Measurements from ENCODE around the gene RNF41. TPM values are rescaled to one million over a fixed set of nuclear protein-coding genes. Genes with fewer than 3 reads are reported as not detected.

The RNF41 gene
- total and polyA plus RNA-seq, 2 of the 13 experiments (the other 11 are each of a cell fraction or from before 2014, with no cell fraction given) = 27.1 to 39.4 TPM

DNA sequence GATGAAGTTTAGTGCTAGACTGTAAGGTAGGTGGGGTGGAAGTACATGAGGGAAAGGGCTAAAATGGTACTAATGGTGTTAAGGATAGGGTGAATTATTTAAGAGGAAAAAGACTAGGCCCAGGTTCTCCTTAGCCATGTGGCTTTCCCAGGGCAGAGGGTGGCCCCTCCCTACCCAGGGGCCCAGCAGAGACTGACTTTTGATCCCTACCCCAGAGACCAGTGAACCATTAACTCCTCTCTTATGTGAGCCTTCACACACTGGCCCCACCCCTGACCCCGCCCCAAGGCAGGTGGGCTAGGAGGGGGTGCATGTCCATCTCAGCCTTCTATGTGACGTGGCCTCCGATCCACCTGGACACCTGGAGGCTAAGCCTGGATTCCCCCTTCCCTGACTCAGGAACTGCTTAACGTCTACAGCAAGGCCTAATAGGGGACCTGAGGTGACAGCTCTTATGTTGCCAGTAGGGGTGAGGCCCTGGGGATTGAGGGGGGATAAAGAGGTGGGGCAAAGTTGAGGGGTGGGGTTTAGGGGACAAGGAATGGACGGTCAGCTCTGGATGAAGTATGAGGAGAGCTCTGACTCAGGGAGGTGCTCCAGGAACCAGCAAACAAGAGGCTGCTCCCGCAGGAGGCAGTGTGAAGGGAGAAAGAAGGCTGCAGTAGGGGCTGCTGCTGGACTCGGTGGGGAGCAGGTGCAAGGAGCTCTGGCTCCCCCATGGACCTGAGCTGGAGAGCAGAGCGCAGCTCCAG is 8.9 kb upstream of the RNF41 start (continued):
- TF ChIP-seq RXRB (CRISPR knock-in tag; IDR thresholded peaks at IDR 0.05; ENCODE audit: borderline replicate concordance) (peak; percentile 41; the same call in 1 of the 2 replicates), ARNT2 (CRISPR knock-in tag; IDR thresholded peaks at IDR 0.05; ENCODE audit: low read depth) (no peak), ATRX (CRISPR knock-in tag; IDR thresholded peaks at IDR 0.05; ENCODE audit: borderline replicate concordance) (no peak), ZNF83 (CRISPR knock-in tag; IDR thresholded peaks at IDR 0.05; ENCODE audit: borderline replicate concordance) (peak; percentile 46; the same call in 1 of the 2 replicates), PHF20 (CRISPR knock-in tag; IDR thresholded peaks at IDR 0.05) (peak; percentile 58; the same call in 1 of the 2 replicates), ZSCAN29 (CRISPR knock-in tag; conservative IDR thresholded peaks at IDR 0.05) (peak; percentile 60; the same call in 1 of the 2 replicates), ZNF513 (CRISPR knock-in tag; conservative IDR thresholded peaks at IDR 0.05) (no peak), BCL6 (CRISPR knock-in tag; IDR thresholded peaks at IDR 0.05) (peak; percentile 39), ZNF205 (CRISPR knock-in tag; IDR thresholded peaks at IDR 0.05) (no peak), DRAP1 (CRISPR knock-in tag; IDR thresholded peaks at IDR 0.05) (peak; percentile 95), ZSCAN25 (CRISPR knock-in tag; IDR thresholded peaks at IDR 0.05) (peak; percentile 98), PHF8 (CRISPR knock-in tag; IDR thresholded peaks at IDR 0.05) (peak; percentile 66), PRDM4 (CRISPR knock-in tag; IDR thresholded peaks at IDR 0.05; ENCODE audit: borderline replicate concordance) (no peak), YEATS4 (CRISPR knock-in tag; IDR thresholded peaks at IDR 0.05; ENCODE audit: borderline replicate concordance) (peak; percentile 69), SP1 (IDR thresholded peaks at IDR 0.05) (no peak), SP1 (CRISPR knock-in tag; IDR thresholded peaks at IDR 0.05) (peak; percentile 57; the same call in 1 of the 2 replicates), SRSF4 (IDR thresholded peaks at IDR 0.05; ENCODE audit: low read depth, low read length, poor library complexity, severe bottlenecking) (no peak), KLF9 (CRISPR knock-in tag; IDR thresholded peaks at IDR 0.05; ENCODE audit: low read depth) (no peak), LRRFIP1 (CRISPR knock-in tag; conservative IDR thresholded peaks at IDR 0.05) (no peak), GATAD1 (CRISPR knock-in tag; IDR thresholded peaks at IDR 0.05) (peak; percentile 21), ZEB1 (IDR thresholded peaks at IDR 0.05; ENCODE audit: insufficient replicate concordance, low read depth) (peak; percentile 95), PAF1 (CRISPR knock-in tag; IDR thresholded peaks at IDR 0.05) (no peak), DNMT3B (CRISPR knock-in tag; conservative IDR thresholded peaks at IDR 0.05) (peak; percentile 48; the same call in 1 of the 2 replicates), KMT2B (CRISPR knock-in tag; IDR thresholded peaks at IDR 0.05) (no peak), ZNF782 (CRISPR knock-in tag; IDR thresholded peaks at IDR 0.05; ENCODE audit: borderline replicate concordance) (no peak; the same call in 1 of the 2 replicates)

All from HepG2 (cell line).